ENCODE measurements around the gene MAST2. TPM values are rescaled to one million over a fixed set of nuclear protein-coding genes. Genes with fewer than 3 reads are reported as not detected.

MAST2 gene
- total and polyA plus RNA-seq, 9 of the 15 experiments (the other 6 are each of a cell fraction or from before 2014, with no cell fraction given) = 0.73 to 32.0 (median 17.8) TPM

GRCh38 chr1:46036894-46037839, 233.8 kb downstream of the MAST2 start (continued):
- no peak for TF ChIP-seq LEF1 (IDR thresholded peaks at IDR 0.05)
- TF ChIP-seq ZNF785 (CRISPR knock-in tag; IDR thresholded peaks at IDR 0.05) = no peak
- TF ChIP-seq ETS2 (tag; IDR thresholded peaks at IDR 0.05; ENCODE audit: borderline replicate concordance, poor library complexity, severe bottlenecking) = no peak
- TF ChIP-seq EHMT2 (IDR thresholded peaks at IDR 0.05) = no peak
- 0 out of 2 replicates have a peak, but pooled peaks have one; percentile 46 for TF ChIP-seq ZBTB33 (CRISPR knock-in tag; IDR thresholded peaks at IDR 0.05)
- peak; percentile 73 for TF ChIP-seq CGGBP1 (CRISPR knock-in tag; IDR thresholded peaks at IDR 0.05)
- no peak for TF ChIP-seq RERE (CRISPR knock-in tag; IDR thresholded peaks at IDR 0.05; ENCODE audit: borderline replicate concordance)
- 0 out of 2 replicates have a peak, but pooled peaks have one; percentile 36 for TF ChIP-seq SPI1 (IDR thresholded peaks at IDR 0.05; ENCODE audit: borderline replicate concordance, low read depth, low read length)
- no peak for TF ChIP-seq ZFP91 (CRISPR knock-in tag; IDR thresholded peaks at IDR 0.05)
- no peak for TF ChIP-seq CREBBP (IDR thresholded peaks at IDR 0.05; ENCODE audit: low read depth, low read length)
- TF ChIP-seq ZNF3 (CRISPR knock-in tag; IDR thresholded peaks at IDR 0.05) = no peak
- no peak for TF ChIP-seq ARID3A (IDR thresholded peaks at IDR 0.05; ENCODE audit: borderline replicate concordance, low read depth, low read length)
